K562 (cell line): ENCODE data around the gene SPTBN5. TPM values are rescaled to one million over a fixed set of nuclear protein-coding genes. Genes with fewer than 3 reads are reported as not detected.
A peak's percentile ranks its signal among the peaks of the same experiment; 100 is the strongest.

Experiments used
- ATAC-seq: fragments of 200-7000 bp; cut with Tn5 transposase; 3 replicates; pipeline ENCODE4 v1.9.1; 2020; ENCODE audit warnings: moderate library complexity
- BruUV-seq: library from RNA; stranded (reverse); fragments of 400-500 nt; replicated peaks from 2 replicates; lab custom pipeline; 2021; lab: Mats Ljungman, UMichigan
- CTCF ChIA-PET: fragments of 300-600 bp; formaldehyde crosslinking; extraction: SDS; loops from one replicate; lab custom pipeline; 2021; ENCODE audit warnings: low intra/inter-chr PET ratio; lab: Yijun Ruan, JAX
- POLR2A ChIA-PET: fragments of 300-600, 350-650 bp; sonication (Branson Sonifier 250); formaldehyde crosslinking; extraction: SDS; loops from one replicate; lab custom pipeline; 2021; ENCODE audit warnings: antibody characterized with exemption, inconsistent platforms; lab: Yijun Ruan, JAX
- DNase-seq, 4 experiments: peaks; one replicate each; pipeline versions ENCODE4 v3.0.0 to v3.0.0-alpha.2; 2011 to 2018; ENCODE audit warnings: low spot score in 3 of 4, mixed read lengths in 3 of 4; ENCODE audit errors: extremely low read depth in 1 of 4
- FAIRE-seq: peaks from 2 replicates; lab custom pipeline; 2011; peaks lifted over from hg19 to GRCh38; lab: Jason Lieb, UNC
- H2AFZ ChIP-seq: 2 replicates; pipeline ENCODE4 v1.6.0; 2011; ENCODE audit warnings: low read depth, low read length, control low read depth, inconsistent platforms
- H3K27ac ChIP-seq: fragments of 200-600 bp; 3 replicates; pipeline ENCODE4 v1.8.0; 2011; ENCODE audit warnings: low read depth, mild to moderate bottlenecking, control low read depth, inconsistent platforms, low read length, moderate library complexity, mixed read lengths; ENCODE audit errors: extremely low read depth
- H3K27me3 ChIP-seq, 2 experiments: fragments of 300-600 bp in 1 of 2; 2 replicates in 1 of 2; 3 replicates in 1 of 2; pipeline versions ENCODE4 v1.6.0 to v1.8.0; 2011; ENCODE audit warnings: inconsistent platforms in 2 of 2, low read length in 2 of 2, mild to moderate bottlenecking in 1 of 2, mixed read lengths in 1 of 2, moderate library complexity in 1 of 2; ENCODE audit not compliant: control insufficient read depth in 2 of 2, insufficient read depth in 2 of 2
- H3K36me3 ChIP-seq: fragments of 300-600 bp; 3 replicates; pipeline ENCODE4 v1.8.0; 2011; ENCODE audit warnings: mild to moderate bottlenecking, low read length, inconsistent platforms; ENCODE audit not compliant: control insufficient read depth, insufficient read depth
- H3K4me1 ChIP-seq, 2 experiments: fragments of 200-600 bp in 1 of 2; replicated peaks in 1 of 2; 2 replicates in 1 of 2; 3 replicates in 1 of 2; pipeline versions ENCODE4 v1.5.1 to v1.8.0; 2011; ENCODE audit warnings: inconsistent platforms in 2 of 2, low read length in 2 of 2, mild to moderate bottlenecking in 1 of 2, mixed read lengths in 1 of 2, moderate library complexity in 1 of 2; ENCODE audit not compliant: control insufficient read depth in 2 of 2, insufficient read depth in 2 of 2
- H3K4me2 ChIP-seq: 2 replicates; pipeline ENCODE4 v1.6.1; 2011; ENCODE audit warnings: low read length, control low read depth, inconsistent platforms, mixed read lengths; ENCODE audit not compliant: insufficient read depth
- H3K4me3 ChIP-seq: fragments of 200-600 bp; sonication (generic), shearing (Covaris generic); 2 replicates; pipeline ENCODE4 v1.5.1; 2016; ENCODE audit warnings: control low read depth, inconsistent platforms
- H3K79me2 ChIP-seq: fragments of 200-600 bp; 3 replicates; pipeline ENCODE4 v1.8.0; 2011; ENCODE audit warnings: low read length, inconsistent platforms; ENCODE audit not compliant: control insufficient read depth, insufficient read depth
- H3K9ac ChIP-seq, 2 experiments: 2 replicates each; pipeline versions ENCODE4 v1.6.0 to v1.6.1; 2011; ENCODE audit warnings: low read depth in 2 of 2, low read length in 2 of 2, control low read depth in 1 of 2, inconsistent platforms in 1 of 2, mild to moderate bottlenecking in 1 of 2, mixed read lengths in 1 of 2; ENCODE audit not compliant: insufficient read depth in 1 of 2
- H3K9me1 ChIP-seq: one replicate; pipeline ENCODE4 v1.6.0; 2011; ENCODE audit warnings: inconsistent platforms, mild to moderate bottlenecking, low read length, moderate library complexity; ENCODE audit not compliant: control insufficient read depth, insufficient read depth
- H3K9me3 ChIP-seq: replicated peaks from 2 replicates; pipeline ENCODE4 v1.5.1; 2011; ENCODE audit warnings: low read depth, low read length, inconsistent platforms; ENCODE audit not compliant: control insufficient read depth, insufficient read depth
- H4K20me1 ChIP-seq: replicated peaks from 2 replicates; pipeline ENCODE4 v1.6.1; 2011; ENCODE audit warnings: low read length, inconsistent platforms, mixed read lengths; ENCODE audit not compliant: control insufficient read depth, insufficient read depth
- HBP1 ChIP-seq: fragments of 450-650 bp; formaldehyde crosslinking; IDR thresholded peaks from 2 replicates; pipeline ENCODE4 v1.4.0; 2022; ENCODE audit warnings: missing genetic modification characterization
- JUND ChIP-seq, 2 experiments: IDR thresholded peaks; 2 replicates in 1 of 2; 3 replicates in 1 of 2; pipeline ENCODE4 v1.6.1; 2011; ENCODE audit warnings: borderline replicate concordance in 2 of 2, low read depth in 2 of 2, low read length in 2 of 2, improper control_type of control experiment in 1 of 2, missing biosample characterization in 1 of 2, missing genetic modification characterization in 1 of 2, missing genetic modification reagents in 1 of 2
- TAF15 ChIP-seq: fragments of 200-400 bp; formaldehyde crosslinking; IDR thresholded peaks from 2 replicates; pipeline ENCODE4 v1.6.1; 2017; ENCODE audit warnings: mild to moderate bottlenecking, low read depth, low read length, moderate library complexity
- U2AF1 ChIP-seq: fragments of 200-400 bp; formaldehyde crosslinking; optimal IDR thresholded peaks from 2 replicates; pipeline ENCODE3; 2017; ENCODE audit warnings: mild to moderate bottlenecking, low read depth, low read length, moderate library complexity
- ZFPM2 ChIP-seq: fragments of 250-450 bp; sonication (Bioruptor Pico); IDR thresholded peaks from 2 replicates; pipeline ENCODE4 v1.5.1; 2022; ENCODE audit warnings: mild to moderate bottlenecking
- ZNF212 ChIP-seq: fragments of 450-650 bp; formaldehyde crosslinking; IDR thresholded peaks from 2 replicates; pipeline ENCODE4 v1.4.0; 2020; ENCODE audit warnings: mild to moderate bottlenecking
- WGBS: fragments of 100-300 bp; shearing (Covaris generic); methylation state at CpG from one replicate; pipeline ENCODE4 v1.1.6; 2016; ENCODE audit warnings: low coverage, mixed read lengths; ENCODE audit not compliant: insufficient coverage; ENCODE audit errors: missing lambda C conversion rate; 5-methylcytosine and 5-hydroxymethylcytosine counted together
- in situ Hi-C: fragments of 300-500 bp; cut with MboI; formaldehyde crosslinking; loops from 4 replicates; pipeline ENCODE4 v1.15.0; 2018; ENCODE audit warnings: inconsistent platforms, mixed read lengths
- intact Hi-C: fragments of 100-400 bp; cut with micrococcal nuclease; formaldehyde crosslinking; loops from 2 replicates; pipeline ENCODE4 v1.14.2; 2022
- polyA plus RNA-seq, 8 experiments: library from polyadenylated mRNA; depleted of rRNA in 4 of 8; stranded (reverse) in 5 of 8; unstranded in 3 of 8; fragments of >200 nt; fragmentation: Nextera tagmentation in 2 of 8; fragmentation: Illumina TruSeq in 1 of 8; extraction: Ambion mirVana in 2 of 8; extraction: Trizol in 1 of 8; gene quantifications; 2 replicates each; pipeline versions ENCODE4 v1.2.1 to v1.2.3, GENCODE V29; 2011 to 2014; ENCODE audit warnings: inconsistent platforms in 1 of 8, missing spikeins in 1 of 8
- total RNA-seq, 7 experiments: library from RNA; depleted of rRNA in 6 of 7; stranded (reverse); fragments of >200 nt in 6 of 7; fragmentation: Illumina TruSeq in 2 of 7; extraction: Trizol in 2 of 7; gene quantifications; 2 replicates each; pipeline versions ENCODE4 v1.2.1 to v1.2.3, GENCODE V29; 2011 to 2021; ENCODE audit warnings: low replicate concordance in 1 of 7

Gene SPTBN5
- total and polyA plus RNA-seq, 9 of the 15 experiments (the other 6 are each of a cell fraction or from before 2014, with no cell fraction given), result 0.02 TPM; not detected in 8

- TF ChIP-seq ZNF212 (CRISPR knock-in tag) (no peak), ZFPM2 (CRISPR knock-in tag) (no peak), U2AF1 (no peak)
Measured at GRCh38 chr15:41817781-41818180, 76.1 kb downstream of the SPTBN5 start (continued).

DNA sequence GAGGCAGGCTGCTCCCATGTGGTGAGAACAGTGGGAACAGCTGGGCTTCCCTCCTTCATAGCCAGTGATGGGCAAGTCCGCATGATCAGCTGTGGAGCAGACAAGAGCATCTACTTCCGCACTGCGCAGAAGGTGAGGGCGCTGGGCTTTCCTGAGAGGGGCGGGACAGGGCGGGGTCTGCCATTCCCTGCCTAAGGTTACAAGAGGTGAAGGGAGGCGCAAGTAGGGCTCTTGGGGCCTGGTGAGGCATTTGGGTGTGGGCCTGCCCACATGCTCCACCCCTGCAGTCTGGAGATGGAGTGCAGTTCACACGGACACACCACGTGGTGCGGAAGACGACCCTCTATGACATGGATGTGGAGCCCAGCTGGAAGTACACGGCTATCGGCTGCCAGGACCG, 76.5 kb downstream of the SPTBN5 start:
- ChIA-PET CTCF (no interaction called here), POLR2A (interaction anchor here (0.7 to 1.3 kb wide), 2 partner anchors 35 to 43 kb away, joined by 3 read pairs; partner anchors contain the start of gene MAPKBP1)
- Histone ChIP-seq H3K79me2 (no peaks in the 10 kb centered on the region), H3K4me1 (peaks cover 0 to 3% of the 10 kb centered on the region in 2 experiments; a peak in 1 of 5 replicates), H3K9me1 (no peaks in the 10 kb centered on the region), H2AFZ (no peak overlapping the region), H3K27ac (no peak overlapping the region), H3K4me3 (no peak overlapping the region), H3K4me2 (no peak overlapping the region), H3K9ac (no peak overlapping the region), H3K36me3 (peaks cover 11% of the 10 kb centered on the region; the same call in 2 of the 3 replicates), H4K20me1 (0 out of 2 replicates have a peak, but pooled peaks cover 4% of the 10 kb centered on the region), H3K9me3 (no peaks in the 10 kb centered on the region), H3K27me3 (no peaks in the 10 kb centered on the region)
- peak in 2 of 4 experiments; percentile 45 to 47 for DNase-seq
- FAIRE-seq, result no peak
- no peak for ATAC-seq
- in situ Hi-C loops, result loop anchor here (10.0 to 25.0 kb wide), 2 partner anchors 213 to 355 kb away; no protein-coding TSS in a partner anchor
- WGBS, result 68% methylated on average over 12 of the region's 14 CpGs
- TF ChIP-seq HBP1 (CRISPR knock-in tag) (no peak), JUND (IDR thresholded peaks at IDR 0.05; ENCODE audit: borderline replicate concordance, low read depth, low read length) (no peak), JUND (tag; IDR thresholded peaks at IDR 0.05; ENCODE audit: borderline replicate concordance, low read depth, low read length) (no peak), TAF15 (no peak)
- intact Hi-C loops, result no loop called here
- BruUV-seq, result no TSS peak
